Measurements from ENCODE around the gene VIL1.

The VIL1 gene

DNA sequence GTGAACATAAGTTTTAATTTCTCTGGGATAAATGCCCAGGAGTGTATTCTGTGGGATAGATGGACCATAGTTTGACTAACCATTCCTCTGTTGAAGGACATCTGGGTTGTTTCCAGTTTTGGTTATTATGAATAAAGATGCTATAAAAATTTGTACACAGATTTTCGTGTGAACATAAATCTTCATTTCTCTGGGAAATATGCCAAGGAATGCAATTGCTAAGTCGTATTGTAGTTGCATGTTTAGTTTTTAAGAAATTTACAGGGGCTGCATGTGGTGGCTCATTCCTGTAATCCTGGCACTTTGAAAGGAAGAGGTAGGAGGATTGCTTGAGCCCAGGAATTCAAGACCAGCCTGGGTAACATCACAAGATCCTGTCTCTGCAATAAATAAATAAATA, 43.7 kb upstream of the VIL1 start:
- no peak overlapping the region for H3K4me3 ChIP-seq (ENCODE audit: low read depth in 1 of 2, low read length in 1 of 2)
- TF ChIP-seq CTCF (IDR thresholded peaks at IDR 0.05), result no peak
- no peaks in the 10 kb centered on the region for H3K27me3 ChIP-seq
- no peaks in the 10 kb centered on the region for H3K36me3 ChIP-seq
- H3K9me3 ChIP-seq, result no peaks in the 10 kb centered on the region
- no peak overlapping the region for H3K27ac ChIP-seq
- peaks cover 65 to 71% of the 10 kb centered on the region in 2 experiments for H3K4me1 ChIP-seq (ENCODE audit: control insufficient read depth in 1 of 2, insufficient read depth in 1 of 2, low read depth in 1 of 2, low read length in 1 of 2)

DNA sequence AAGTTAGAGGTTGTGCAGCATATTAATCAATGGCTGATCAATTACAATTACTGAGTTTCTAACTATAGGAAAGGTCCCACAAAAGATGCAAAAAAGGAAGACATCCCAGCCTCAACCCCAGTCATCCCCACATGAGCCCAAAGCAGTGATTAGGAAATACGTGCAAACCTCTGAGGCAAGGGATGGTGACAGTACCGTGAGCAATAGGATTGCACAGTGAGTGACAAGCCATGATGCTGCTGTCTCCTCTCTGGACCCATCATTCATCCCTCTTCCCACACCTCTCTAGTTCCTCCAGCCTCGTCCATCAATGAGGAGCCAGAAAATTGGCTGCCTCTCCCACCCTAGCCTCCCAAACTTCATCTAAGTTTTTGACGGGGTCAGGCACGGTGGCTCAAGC, 40.9 kb upstream of the VIL1 start:
- no peak overlapping the region for H3K4me3 ChIP-seq (ENCODE audit: low read depth in 1 of 2, low read length in 1 of 2)
- peaks cover 55 to 69% of the 10 kb centered on the region in 2 experiments for H3K4me1 ChIP-seq (ENCODE audit: control insufficient read depth in 1 of 2, insufficient read depth in 1 of 2, low read depth in 1 of 2, low read length in 1 of 2)
- no peaks in the 10 kb centered on the region for H3K36me3 ChIP-seq
- H3K9me3 ChIP-seq, result no peaks in the 10 kb centered on the region
- H3K27me3 ChIP-seq, result no peaks in the 10 kb centered on the region
- TF ChIP-seq CTCF (IDR thresholded peaks at IDR 0.05), result no peak
- H3K27ac ChIP-seq, result peak overlapping the region; percentile 98

- Histone ChIP-seq H3K27ac (peak within 1 kb of the TSS; percentile 98), H3K4me3 (ENCODE audit: low read depth in 1 of 2, low read length in 1 of 2) (peak within 1 kb of the TSS; percentile 76 to 100), H3K36me3 (peaks cover 35% of the 10 kb centered on the region), H3K9me3 (no peaks in the 10 kb centered on the region), H3K27me3 (no peaks in the 10 kb centered on the region), H3K4me1 (ENCODE audit: control insufficient read depth in 1 of 2, insufficient read depth in 1 of 2, low read depth in 1 of 2, low read length in 1 of 2) (peaks cover 83 to 94% of the 10 kb centered on the region in 2 experiments)
- peak; percentile 77 for TF ChIP-seq CTCF (IDR thresholded peaks at IDR 0.05)
Measured at GRCh38 chr2:218381916-218382366, 37.0 kb upstream of the VIL1 start, which contains the start of gene SLC11A1. Gene SLC11A1, plus strand, starts transcription at chr2:218382273. Its CDS starts 96 bp downstream, at chr2:218382369.

DNA sequence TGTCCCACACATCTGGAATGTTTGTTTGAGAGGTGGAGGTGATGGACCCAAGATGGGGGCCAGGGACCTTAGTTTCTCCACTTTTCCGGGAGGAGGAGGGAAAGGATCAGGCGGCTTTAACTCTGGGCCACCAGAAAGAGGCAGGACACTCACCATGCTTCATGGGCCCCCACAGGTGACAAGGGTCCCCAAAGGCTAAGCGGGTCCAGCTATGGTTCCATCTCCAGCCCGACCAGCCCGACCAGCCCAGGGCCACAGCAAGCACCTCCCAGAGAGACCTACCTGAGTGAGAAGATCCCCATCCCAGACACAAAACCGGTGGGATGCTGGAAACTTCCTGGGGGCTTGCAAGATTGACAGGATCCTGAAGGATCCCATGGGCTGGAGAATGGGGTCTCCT, 36.1 kb upstream of the VIL1 start:
- Histone ChIP-seq H3K36me3 (peaks cover 43% of the 10 kb centered on the region), H3K4me1 (ENCODE audit: control insufficient read depth in 1 of 2, insufficient read depth in 1 of 2, low read depth in 1 of 2, low read length in 1 of 2) (peaks cover 83 to 94% of the 10 kb centered on the region in 2 experiments), H3K27me3 (no peaks in the 10 kb centered on the region), H3K27ac (peak overlapping the region; percentile 98), H3K4me3 (ENCODE audit: low read depth in 1 of 2, low read length in 1 of 2) (peak overlapping the region; percentile 76 to 100), H3K9me3 (no peaks in the 10 kb centered on the region)
- TF ChIP-seq CTCF (IDR thresholded peaks at IDR 0.05), result no peak

- peaks cover 83 to 93% of the 10 kb centered on the region in 2 experiments for H3K4me1 ChIP-seq (ENCODE audit: control insufficient read depth in 1 of 2, insufficient read depth in 1 of 2, low read depth in 1 of 2, low read length in 1 of 2)
- no peak for TF ChIP-seq CTCF (IDR thresholded peaks at IDR 0.05)
- peak overlapping the region; percentile 98 for H3K27ac ChIP-seq
Measured at GRCh38 chr2:218383892-218384519, 34.9 kb upstream of the VIL1 start.

More at GRCh38 chr2:218383892-218384519, 34.9 kb upstream of the VIL1 start:
- H3K9me3 ChIP-seq, result no peaks in the 10 kb centered on the region
- no peaks in the 10 kb centered on the region for H3K27me3 ChIP-seq
- H3K4me3 ChIP-seq (ENCODE audit: low read depth in 1 of 2, low read length in 1 of 2), result peak overlapping the region; percentile 76 to 100
- peaks cover 56% of the 10 kb centered on the region for H3K36me3 ChIP-seq

All from neutrophil (primary cell).